GM19035 (cell line): Measurements from ENCODE around the gene PTPRM.
"Not testable (repeated sequence)": the region's sequence is repeated elsewhere in the genome, so short reads cannot be mapped to it uniquely, and the experiment has no call there.

Experiments
- ATAC-seq: cut with Tn5 transposase; IDR thresholded peaks from one replicate; pipeline ENCODE4 v1.9.1; 2021; ENCODE audit not compliant: unreplicated experiment

Gene PTPRM

DNA sequence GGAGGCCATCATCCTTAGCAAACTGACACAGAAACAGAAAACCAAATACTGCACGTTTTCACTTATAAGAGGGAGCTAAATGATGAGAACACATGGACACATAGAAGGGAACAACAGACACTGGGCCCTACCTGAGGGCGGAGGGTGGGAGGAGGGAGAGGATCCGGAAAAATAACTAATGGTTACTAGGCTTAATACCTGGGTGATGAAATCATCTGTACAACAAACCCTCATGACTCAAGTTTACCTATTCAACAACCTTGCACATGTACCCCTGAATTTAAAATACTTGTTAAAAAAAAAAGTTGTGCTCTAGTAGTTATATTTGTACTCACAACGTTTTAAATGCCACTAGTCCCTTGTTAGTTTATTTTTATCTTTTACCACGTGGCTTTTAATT, 879.8 kb downstream of the PTPRM start:
- ATAC-seq: not testable (repeated sequence)

DNA sequence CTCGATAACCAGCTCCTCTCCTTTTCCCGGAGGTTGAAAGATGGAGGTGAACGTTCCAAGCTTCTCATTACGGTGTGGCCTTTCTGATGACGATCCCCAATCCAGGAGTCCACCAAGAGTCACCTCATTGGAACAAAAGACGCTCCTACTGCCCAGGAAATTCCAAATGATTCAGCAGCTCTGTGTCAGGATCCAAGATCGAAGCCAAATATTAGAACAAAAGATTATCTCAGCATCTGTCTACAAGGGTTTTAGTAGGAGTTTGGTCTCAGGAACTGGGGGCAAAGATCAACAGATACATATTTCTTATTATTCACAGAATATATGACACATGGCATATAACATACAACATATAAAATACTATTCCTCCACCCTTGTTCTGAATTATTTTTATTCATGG, 881.0 kb downstream of the PTPRM start:
- no peak for ATAC-seq

DNA sequence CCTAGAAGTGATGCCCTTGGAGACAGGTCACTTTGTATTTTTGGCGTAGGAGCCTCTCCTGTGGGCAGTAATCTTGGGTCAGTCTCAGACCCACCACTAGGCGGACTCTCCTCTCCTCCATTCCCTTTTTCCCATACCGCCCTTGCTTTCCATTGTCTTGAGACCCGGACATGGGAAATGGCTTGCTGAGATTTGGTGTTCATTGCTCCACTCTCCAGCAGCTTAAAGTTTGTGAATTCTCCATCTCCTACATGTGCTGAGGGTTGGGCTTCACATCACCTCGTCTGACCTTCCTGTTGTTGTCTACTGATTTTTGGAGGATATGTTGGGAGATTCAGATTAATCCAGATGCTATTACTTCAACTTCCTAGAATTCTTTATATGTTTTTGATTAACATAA, 882.9 kb downstream of the PTPRM start:
- no peak for ATAC-seq

DNA sequence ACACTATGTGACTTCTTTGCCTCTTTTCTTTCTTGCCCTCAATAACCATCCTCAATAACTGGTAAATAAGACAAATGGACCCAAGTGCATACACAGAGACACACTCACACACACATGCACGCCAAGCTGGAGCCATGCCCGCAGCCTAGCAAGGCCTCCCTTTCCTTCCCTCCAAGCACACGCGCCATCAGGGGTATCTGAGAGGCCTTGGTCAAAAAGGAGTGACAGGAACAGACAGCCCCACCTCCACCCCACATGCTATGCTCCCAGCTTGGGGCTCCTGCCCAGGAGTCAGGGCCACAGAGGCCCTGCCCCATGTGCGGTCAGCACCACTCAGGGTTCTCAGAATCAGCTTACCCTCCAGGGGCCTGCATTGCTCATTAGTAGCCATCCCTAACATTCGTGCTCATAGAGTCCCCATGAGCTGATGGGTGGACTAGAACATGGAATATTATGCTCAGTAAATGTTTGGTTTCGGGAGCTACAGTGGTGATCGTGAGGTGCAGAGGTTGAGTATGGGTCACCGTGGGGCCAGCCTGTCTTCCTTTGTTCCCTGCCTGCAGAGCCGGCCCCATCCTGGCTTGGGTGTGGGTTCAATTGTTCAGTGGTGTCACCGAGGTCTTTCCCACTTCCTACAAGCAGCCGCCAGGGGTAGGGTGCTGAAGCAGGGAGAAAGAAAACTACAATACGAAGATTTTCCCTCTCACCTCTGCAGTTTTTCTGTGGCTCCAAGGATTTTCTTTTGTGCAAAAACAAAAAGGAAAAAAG, 884.0 kb downstream of the PTPRM start:
- ATAC-seq: no peak

DNA sequence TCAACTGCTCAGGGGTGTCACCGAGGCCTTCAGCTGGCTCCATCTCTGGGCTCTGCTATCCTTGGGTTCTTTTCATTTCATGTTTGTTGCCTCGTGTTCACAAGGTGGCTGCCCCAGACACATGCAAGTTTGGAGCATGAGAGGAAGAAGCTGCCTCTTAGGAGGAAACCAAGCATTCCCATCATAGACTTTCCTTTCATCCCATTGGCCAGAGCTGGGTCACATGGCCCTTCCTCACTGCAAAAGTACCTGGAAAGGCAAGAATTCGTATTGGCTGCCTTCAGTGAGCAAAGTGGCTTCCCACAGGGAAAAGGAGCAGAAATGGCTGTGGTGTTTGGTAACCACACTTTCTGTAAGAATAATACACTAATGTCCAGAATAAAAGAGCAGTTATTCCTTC, 886.4 kb downstream of the PTPRM start:
- ATAC-seq: no peak

DNA sequence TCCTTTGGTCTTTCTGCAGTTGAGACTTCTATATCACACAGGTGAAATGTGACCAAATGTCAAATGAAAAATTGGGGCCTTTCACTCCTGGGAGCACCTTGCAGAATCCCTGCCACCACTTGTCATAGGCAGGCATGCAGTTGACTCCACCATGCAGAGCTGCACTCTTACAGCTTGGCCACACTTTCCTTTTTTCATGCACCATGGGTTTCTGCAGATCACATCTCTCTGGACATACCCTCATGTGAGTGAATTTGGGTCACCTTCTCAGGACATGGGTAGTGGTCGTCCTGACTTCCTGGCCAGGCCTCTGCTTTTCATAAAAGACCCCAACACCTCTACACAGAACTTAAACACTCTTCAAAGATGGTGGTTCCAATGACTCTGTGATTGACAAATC, 887.0 kb downstream of the PTPRM start:
- ATAC-seq: no peak

DNA sequence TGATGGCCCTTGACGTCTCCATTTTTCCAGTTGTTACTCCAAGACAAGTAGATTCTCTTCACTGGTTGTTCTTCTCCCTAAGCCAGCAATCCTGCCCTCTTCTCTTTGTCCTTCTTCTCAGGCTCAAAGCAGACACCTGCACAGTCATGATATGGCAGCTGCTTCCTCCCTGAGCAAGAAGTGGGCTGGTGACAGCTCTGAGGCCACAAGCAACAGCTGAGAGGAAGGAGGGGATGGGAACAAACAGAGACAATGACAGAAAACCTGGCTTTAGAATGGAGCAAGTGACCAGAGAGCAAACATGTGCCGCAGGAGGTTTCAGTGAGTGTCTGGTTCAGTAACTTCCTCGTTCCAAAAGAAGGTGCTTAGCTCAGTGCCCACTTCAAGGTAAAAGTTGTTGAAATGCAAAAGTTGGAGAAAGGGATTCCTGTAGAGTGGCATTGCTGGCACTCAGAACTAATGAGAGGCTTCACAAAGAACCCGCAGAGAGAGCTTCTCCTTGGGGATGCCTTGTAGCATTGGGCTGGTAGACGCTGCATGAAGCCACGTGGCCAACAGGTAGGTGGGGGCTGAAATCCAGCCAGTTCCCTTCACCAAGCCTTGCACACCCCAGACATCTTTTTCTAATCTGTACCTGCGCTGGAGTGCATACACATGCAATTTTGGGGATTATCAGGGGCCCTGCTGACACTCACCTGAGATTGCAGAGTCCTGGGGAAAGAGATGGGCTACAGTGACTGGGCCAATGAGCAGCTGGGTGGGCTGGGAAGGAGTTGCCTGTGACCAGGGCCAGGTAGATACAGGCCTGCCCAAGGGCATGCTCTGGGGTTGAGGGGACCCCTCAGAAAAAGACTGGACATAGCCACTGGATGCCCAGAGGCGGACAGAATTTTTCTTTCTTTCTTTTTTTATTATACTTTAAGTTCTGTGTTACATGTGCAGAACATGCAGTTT, 888.8 kb downstream of the PTPRM start:
- ATAC-seq: no peak
